ENCODE results near the gene PPP1CA. TPM values are rescaled to one million over a fixed set of nuclear protein-coding genes. Genes with fewer than 3 reads are reported as not detected.

PPP1CA gene
- total and polyA plus RNA-seq, 3 donors from 2014 or later: 79.7 to 129 (median 100) TPM

- Histone ChIP-seq H3K36me3 (ENCODE audit: low read depth, missing control alignments) (no peaks in the 10 kb centered on the region), H3K27me3 (no peaks in the 10 kb centered on the region), H3K9me3 (no peaks in the 10 kb centered on the region), H3K4me3 (peak overlapping the region; percentile 69 to 89), H3K27ac (peak overlapping the region; percentile 46 to 49), H3K4me1 (peaks cover 16% of the 10 kb centered on the region)
- WGBS, 2 donors: 5 to 10% methylated on average over 15 of the region's 15 CpGs
- intact Hi-C loops (cut with DNase I; ENCODE audit: low total_unique reads): no loop called here
- no peak for TF ChIP-seq POLR2A (IDR thresholded peaks at IDR 0.05)
- no peak for TF ChIP-seq CTCF (IDR thresholded peaks at IDR 0.05)
- no peak for DNase-seq
These were observed 10.7 kb downstream of the PPP1CA start for GRCh38 chr11:67390947-67391303.

GRCh38 chr11:67389477-67389876 is 12.2 kb downstream of the PPP1CA start:
- Histone ChIP-seq H3K27ac (no peak overlapping the region), H3K4me3 (no peak overlapping the region), H3K27me3 (no peaks in the 10 kb centered on the region), H3K9me3 (no peaks in the 10 kb centered on the region), H3K4me1 (peaks cover 16% of the 10 kb centered on the region), H3K36me3 (ENCODE audit: low read depth, missing control alignments) (no peaks in the 10 kb centered on the region)
- intact Hi-C loops (cut with DNase I; ENCODE audit: low total_unique reads): loop anchor here (5.0 kb wide), 1 partner anchor 37 kb away; the partner anchor contains the start of gene POLD4
- 61 to 67% methylated on average over 6 of the region's 6 CpGs for WGBS, 2 donors
- DNase-seq: no peak
- TF ChIP-seq POLR2A (IDR thresholded peaks at IDR 0.05) (no peak), CTCF (IDR thresholded peaks at IDR 0.05) (peak; percentile 35 to 46 (median 37))

- Histone ChIP-seq H3K27ac (no peak overlapping the region), H3K36me3 (ENCODE audit: low read depth, missing control alignments) (no peaks in the 10 kb centered on the region), H3K27me3 (no peaks in the 10 kb centered on the region), H3K4me3 (no peak overlapping the region), H3K9me3 (no peaks in the 10 kb centered on the region), H3K4me1 (peaks cover 13% of the 10 kb centered on the region)
- intact Hi-C loops (cut with DNase I; ENCODE audit: low total_unique reads): loop anchor here (5.0 kb wide), 1 partner anchor 35 kb away; the partner anchor contains the start of gene POLD4
- TF ChIP-seq POLR2A (IDR thresholded peaks at IDR 0.05) (no peak), CTCF (IDR thresholded peaks at IDR 0.05) (no peak)
- 74 to 78% methylated on average over 6 of the region's 6 CpGs for WGBS, 2 donors
- DNase-seq: no peak
These were observed 14.1 kb downstream of the PPP1CA start for GRCh38 chr11:67387518-67387917.

GRCh38 chr11:67387069-67387468 is 14.6 kb downstream of the PPP1CA start:
- no peaks in the 10 kb centered on the region for H3K9me3 ChIP-seq
- intact Hi-C loops (cut with DNase I; ENCODE audit: low total_unique reads): loop anchor here (5.0 kb wide), 1 partner anchor 35 kb away; the partner anchor contains the start of gene POLD4

More at GRCh38 chr11:67387069-67387468, 14.6 kb downstream of the PPP1CA start:
- H3K27ac ChIP-seq: no peak overlapping the region
- DNase-seq: no peak
- no peak for TF ChIP-seq CTCF (IDR thresholded peaks at IDR 0.05)
- TF ChIP-seq POLR2A (IDR thresholded peaks at IDR 0.05): no peak
- H3K4me1 ChIP-seq: peaks cover 10% of the 10 kb centered on the region
- WGBS, 2 donors: 52 to 60% methylated on average over 8 to 9 of the region's 9 CpGs
- H3K4me3 ChIP-seq: no peak overlapping the region
- no peaks in the 10 kb centered on the region for H3K36me3 ChIP-seq (ENCODE audit: low read depth, missing control alignments)
- H3K27me3 ChIP-seq: no peaks in the 10 kb centered on the region
